Ishikawa (cell line): ENCODE measurements around the gene PRKN.

ENCODE experiments used
- CEBPB ChIP-seq: IDR thresholded peaks from 2 replicates; pipeline ENCODE4 v1.6.1; 2012
- CREB1 ChIP-seq: IDR thresholded peaks from 2 replicates; pipeline ENCODE4 v1.6.1; 2012; ENCODE audit warnings: low read depth
- EP300 ChIP-seq: IDR thresholded peaks from 2 replicates; pipeline ENCODE4 v1.6.1; 2012; ENCODE audit warnings: borderline replicate concordance
- FOXM1 ChIP-seq: IDR thresholded peaks from 2 replicates; pipeline ENCODE4 v1.6.1; 2012; ENCODE audit warnings: low read depth, borderline replicate concordance
- RAD21 ChIP-seq: IDR thresholded peaks from 2 replicates; pipeline ENCODE4 v1.6.1; 2012; ENCODE audit warnings: low read depth
- TAF1 ChIP-seq: IDR thresholded peaks from 2 replicates; pipeline ENCODE4 v1.6.1; 2012; ENCODE audit warnings: low read depth, mild to moderate bottlenecking
- TEAD4 ChIP-seq: IDR thresholded peaks from 2 replicates; pipeline ENCODE4 v1.6.1; 2012
- USF1 ChIP-seq: IDR thresholded peaks from 2 replicates; pipeline ENCODE4 v1.6.1; 2012
- YY1 ChIP-seq: IDR thresholded peaks from 2 replicates; pipeline ENCODE4 v1.6.1; 2012; ENCODE audit warnings: low read depth

GRCh38 chr6:162622572-162622971, 105.0 kb downstream of the PRKN start:
- TF ChIP-seq CEBPB (no peak), USF1 (no peak), EP300 (no peak), FOXM1 (no peak), YY1 (no peak), CREB1 (no peak), TAF1 (no peak), TEAD4 (no peak), RAD21 (no peak)
